ENCODE results near the gene MTSS2.
A peak's percentile ranks its signal among the peaks of the same experiment; 100 is the strongest.
"Not testable (repeated sequence)": the region's sequence is repeated elsewhere in the genome, so short reads cannot be mapped to it uniquely, and the experiment has no call there.

Gene MTSS2

DNA sequence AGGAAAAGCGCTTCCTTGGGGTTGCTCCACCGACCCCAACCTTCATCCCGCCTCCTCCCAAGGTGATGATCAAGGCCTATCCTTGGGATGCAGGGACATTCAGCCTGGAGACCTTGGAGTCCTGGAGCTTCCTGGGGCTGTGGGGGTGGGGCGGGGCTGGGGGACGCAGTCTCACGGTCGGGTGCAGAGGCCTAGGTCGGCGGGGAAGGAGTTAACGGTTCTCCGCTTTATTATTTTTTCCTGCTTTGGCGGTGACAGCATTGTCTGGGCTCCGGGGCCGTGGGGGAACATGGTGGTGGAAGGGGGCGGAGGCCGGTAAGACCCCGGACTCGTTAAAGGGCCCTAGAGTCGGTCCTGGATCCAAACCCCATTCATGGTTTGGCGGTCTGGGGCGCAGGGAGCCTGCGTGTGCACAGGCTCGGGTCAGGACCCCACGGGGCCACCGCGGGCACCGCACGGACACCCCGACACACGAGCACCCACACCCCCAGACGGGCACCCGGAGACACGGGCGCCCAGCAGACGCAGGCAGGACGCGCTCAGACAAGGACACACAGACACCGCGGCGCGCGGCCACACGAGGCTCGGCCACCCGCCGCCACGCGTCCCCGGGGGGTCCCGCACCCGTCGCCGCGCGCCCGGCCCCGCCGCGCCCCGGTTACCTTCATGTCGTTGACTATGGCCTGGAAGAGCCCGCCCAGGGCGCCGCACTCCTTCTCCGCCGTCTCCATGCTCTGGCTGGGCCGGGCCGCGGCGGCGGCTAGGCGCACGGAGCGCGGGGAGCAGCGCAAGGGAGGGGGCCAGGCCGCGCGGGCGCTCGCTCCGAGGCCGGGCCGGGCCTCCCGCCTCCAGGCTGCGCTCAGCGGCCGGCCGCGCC lies 554 bp downstream of the MTSS2 start:
- DNase-seq = no peak

DNA sequence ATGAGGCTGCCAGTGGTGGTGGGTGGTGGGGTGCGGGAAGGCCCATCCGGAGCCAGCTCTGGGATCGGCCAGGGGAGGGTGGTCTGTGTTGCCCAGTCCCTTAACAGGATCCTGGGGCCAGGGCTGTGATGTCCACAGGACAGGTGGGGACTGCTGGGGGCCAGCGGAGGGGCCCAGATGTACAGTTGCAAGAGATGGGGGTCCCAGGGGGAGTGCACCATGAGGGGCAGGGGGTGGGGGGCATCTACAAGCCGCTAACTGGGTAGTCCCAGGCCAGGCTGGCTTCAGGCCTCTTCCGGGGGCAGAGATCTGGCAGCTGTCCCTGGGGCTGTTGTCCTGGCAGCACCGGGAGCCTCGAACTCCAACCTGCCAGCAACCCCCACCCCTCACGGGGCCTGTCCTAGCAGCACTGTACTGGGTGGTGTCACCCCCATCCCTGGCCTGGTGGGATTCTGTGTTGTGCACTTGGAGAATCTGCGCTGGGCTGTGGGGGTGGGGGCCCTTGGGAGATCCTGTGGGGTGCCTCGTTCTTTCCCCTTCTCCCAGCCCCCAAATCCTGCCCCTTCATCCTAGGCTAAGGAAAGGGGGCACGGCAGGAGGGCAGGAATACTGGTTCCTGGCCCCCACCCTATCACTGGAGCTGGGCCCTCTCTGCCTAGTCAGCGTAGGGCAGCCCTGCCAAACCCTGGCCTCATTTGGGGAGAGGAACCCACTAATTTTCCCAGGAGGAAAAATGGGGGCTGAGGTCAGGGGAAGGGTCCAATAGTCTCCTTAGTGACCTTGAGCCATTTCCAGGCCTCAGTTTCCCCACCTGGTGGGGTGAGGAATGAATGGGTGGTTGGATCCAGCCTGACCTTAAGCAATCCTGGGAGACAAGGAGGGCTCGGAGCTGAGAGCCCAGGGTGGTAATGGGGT lies 1.4 kb downstream of the MTSS2 start:
- DNase-seq = no peak

DNA sequence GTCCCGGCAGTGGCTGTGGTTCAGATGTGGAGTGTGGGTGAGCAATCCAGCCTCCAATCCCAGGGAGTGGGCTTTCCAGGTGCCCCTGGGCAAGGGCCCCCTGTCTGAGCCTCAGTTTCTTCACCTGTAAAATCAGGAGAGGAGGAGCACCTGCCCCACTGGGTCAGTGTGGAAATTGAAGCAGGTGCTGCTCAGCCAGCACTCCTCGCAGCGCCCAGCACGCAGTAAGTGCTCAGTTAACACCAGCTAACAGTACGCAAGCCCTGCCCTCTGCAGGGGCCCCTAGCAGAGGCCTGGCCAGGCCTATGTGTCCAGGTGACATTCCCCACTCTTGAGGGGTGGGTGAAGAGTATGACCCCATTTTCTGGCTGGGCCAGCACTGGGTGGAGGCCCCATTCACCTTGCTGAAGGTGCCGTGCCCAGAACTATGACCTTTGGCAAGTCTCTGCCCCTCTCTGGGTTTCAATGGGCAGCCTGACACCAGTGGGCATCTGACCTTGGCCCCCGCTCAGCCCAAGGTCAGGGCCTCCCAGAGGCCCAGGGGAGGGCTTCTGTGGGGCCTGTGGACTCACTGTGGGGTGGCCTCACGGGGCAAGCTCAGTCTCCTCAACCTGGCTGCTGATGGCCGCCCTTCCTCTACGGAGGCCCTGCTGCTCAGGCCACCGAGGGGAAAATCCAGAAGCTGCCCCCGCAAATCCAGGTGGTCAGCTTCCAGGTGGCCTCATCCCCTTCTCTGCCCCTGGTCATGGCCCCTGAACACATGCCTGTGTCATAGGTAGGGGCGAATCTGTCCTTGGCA lies 2.5 kb downstream of the MTSS2 start:
- DNase-seq = no peak

DNA sequence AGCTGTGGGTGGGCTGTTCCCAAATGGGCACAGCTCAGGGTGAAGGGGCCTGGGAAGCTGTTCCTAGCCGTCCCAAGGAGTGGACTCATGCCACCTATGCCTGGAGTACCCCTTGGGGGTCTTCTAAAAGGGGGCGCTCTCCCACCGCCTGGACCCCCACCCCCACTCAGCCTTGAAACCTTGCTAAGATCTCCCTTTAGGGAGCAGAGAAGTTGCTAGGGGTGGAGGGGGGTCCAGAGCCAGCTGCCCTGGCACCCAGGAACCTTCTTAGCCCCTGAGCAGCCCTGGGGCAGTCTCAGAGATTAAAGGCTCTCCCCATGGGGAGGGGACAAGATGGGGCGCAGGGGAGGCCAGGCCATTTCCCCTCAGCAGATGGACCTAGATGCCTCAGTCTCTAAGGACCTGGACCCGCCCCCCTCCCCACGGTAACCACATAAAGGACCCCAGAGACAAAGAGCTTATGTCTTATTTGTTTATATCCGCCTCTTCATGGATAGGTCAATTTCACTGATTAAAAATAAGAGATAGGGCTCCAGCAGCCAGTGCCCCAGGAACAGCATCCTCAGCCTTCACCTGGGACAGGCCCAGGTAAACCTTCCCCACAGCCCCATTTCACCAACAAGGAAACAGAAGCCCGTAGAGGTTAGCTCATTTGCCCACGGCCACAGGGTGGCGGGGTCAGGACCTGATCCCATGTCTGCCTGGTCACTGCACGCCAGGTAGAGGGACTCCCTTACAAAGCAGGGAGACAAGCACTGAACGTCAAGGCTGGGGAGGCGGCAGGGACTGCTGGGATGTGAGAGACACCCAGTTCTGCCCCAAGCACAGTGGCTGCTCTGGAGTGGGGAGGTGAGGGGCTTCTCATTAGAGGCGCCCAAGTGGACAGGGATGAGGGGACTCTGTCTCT lies 3.4 kb downstream of the MTSS2 start:
- DNase-seq = no peak

DNA sequence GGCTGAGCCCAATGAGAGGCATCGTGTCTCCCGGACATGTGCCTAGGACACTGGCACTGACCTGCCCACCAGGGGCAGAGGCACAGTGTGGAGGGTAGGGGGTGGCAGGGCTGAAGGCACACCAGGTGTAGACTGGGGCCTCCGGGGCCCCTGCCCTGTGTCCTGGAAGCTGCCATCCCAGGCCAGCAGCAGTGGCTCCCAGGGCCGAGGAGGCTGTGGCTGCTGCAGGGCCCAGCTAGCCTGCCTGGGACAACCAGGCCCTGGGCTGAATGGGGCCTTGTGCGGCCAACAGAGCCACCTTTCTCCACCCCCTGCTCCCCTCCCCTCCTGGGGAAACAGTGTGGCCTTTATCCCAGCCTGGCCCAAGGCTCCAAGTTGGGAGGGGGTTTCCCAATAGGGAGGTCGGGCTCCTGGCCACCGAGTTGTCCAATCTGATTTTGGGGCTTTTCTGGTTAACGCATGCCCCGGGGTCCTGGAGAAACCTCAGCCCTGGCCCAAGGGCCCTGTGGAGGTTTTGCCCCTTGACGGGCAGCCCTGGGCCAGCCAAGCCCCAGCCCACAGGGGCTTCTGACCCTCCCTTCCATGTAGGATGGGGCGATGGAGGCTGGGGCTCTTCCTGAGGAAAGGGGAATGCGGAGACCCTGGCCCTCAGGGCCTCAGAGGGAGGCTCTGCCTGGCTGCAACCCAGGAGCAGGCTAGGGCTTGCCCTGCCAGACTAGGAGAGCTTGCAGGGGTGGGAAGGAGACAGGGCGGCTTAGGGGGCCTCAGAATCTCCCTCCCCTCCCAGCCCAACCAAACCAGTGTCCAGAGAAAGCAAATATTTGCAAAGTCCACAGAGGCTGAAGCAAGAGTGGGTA lies 4.2 kb downstream of the MTSS2 start:
- peak; percentile 84 for DNase-seq

DNA sequence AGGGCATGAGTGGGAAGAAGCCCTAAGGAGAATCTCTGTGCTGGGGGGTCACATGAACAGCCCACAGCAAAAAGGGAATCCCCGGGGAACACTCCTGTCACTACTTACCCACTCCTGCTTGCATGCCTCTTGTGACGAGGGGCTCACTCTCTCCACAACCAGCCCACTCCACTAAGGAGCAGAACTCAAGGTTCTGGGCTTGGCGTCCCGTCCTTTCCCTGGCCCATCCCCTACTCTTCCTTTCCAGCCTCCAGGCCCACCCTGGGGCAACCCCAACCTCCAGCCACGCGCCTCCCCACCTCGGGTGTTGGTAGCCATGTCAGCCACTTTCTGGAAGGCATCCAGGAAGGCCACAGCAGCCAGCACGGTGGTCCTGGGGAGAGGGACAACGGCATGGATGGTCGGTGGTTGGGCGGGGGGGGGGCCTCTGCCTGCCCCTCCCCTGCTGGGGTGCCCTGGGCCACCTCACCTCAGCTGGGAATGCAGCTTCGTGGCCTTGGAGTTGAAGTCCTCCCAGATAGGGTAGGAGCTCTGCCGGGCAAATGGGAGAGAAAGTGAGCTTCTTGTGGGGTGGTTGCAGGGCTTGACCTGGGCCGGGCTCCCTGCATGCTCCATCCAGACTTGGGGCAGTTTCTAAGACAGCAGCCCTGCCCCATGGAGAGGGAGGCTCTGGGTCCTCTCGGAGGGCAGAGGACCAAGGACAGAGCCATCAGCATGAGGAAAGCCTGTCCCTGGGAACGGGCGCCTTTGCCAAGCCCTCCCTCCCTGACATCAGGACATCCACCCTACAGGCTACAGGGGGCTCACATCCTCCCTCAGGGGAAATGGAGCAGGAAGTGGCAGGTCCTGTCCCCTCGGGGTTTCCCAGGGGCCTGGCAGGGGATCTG lies 5.1 kb downstream of the MTSS2 start:
- DNase-seq = no peak

DNA sequence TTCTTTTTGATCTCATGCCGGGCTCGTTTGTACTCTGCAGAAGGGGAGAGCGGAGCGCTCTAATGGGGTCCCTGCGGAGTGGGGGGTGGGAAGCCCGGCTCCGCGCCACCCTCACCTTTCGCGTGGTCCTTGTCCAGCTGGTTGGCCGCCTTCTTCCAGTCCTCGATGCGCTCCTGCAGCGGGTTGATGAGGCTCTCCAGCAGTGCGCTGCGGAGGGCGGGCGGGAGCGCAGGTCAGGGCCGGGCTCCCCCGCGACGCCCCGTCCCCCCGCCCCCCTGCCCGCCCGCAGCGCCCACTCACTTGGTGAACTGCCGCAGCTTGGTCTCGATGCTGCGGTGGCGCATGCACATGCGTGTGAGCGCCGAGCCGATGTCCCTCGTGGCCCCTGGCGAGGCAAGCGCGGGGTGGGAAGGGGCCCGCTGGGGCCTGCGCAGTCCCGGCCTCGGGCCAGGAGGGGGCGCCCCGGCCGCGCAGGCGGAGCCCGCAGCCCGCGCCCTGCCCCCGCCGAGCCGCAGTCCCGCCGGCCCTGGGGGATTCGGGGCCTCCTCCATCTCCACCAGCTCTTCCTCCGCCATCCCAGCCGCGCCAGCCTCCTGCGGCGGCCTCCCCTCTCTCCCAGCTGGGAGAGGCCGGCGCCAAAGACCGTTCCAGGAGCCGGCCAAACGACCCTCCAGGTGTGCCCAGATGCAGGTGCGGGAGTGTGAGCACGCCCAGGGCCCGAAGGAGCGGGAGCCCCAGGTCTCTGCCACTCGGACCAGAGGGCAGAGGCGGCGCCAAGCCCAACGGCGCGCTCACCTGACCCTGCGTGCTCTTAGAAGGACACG lies 6.0 kb downstream of the MTSS2 start:
- no peak for DNase-seq

DNA sequence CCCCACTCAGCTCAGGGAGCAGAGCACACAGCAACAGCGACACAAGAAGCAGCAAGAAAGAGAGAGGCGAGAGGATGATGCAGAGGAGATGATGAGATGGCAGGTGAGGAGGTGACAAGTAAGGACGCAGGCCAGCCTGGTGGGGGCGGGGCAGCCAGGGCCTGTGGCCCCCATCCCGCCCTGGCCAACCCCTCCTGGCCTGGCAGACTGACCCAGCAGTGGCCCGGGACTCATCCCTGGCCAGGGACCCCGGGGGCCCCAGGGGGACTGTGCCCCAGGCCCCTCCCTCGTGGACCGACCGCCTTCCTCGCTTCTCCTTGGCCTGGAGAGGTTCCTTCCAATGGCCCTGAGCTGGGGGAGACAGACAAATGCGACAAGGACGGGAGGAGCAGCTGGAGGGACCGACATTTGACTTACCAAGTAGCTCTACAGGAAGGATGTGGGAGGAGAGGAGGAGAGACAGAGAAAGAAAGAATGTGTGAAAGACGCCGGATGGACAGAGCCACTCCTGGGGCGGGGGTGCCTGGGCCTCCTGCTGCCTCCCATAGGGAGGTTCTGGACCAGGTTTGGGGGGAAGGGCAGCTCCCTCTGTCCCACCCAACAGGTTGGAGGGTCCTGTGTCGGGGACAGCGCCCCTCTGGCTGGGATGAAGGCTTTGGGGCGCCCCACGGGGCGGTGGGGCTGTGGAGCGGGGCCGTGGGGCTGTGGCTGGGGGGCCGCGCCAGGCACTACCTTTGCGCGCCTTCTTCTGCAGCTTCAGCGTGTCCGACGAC lies 6.8 kb downstream of the MTSS2 start:
- DNase-seq = no peak

DNA sequence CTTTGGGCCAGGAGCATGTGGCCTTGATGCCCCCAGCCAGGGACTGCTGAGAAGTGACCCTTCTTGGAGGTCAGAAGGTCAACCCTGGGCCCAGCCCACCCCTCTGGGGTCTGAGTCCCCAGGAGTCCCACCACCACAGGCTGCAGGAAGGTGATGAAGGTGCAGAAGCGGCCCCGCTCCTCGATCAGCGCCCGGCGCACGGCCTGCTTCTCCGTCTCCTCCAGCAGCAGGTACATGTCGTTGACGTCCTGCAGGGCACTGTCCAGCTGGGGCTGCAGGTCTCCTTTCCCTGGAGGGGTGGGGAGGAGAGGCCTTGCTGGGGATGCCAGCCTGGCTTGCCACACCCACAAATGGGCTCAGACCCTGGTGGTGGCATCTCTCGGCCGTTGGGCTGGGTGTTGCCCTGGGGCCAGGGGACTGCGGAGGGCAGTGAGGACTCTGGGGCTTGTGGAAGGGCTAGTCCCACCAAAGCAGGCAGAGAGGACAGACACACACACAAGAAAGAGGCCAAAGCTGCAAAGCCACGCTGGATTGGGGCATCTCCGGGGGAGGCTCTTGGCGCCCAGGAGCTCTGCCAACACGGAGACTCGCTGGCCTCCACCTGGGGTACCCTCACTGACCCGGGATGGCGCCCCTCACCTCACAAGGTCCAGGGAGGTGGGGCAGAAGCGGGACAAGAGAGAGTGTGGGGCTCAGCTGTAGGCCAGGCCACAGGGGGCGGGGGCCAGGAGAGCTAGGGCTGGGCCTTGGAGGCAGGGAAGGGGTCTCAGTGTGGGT lies 7.5 kb downstream of the MTSS2 start:
- DNase-seq = no peak

DNA sequence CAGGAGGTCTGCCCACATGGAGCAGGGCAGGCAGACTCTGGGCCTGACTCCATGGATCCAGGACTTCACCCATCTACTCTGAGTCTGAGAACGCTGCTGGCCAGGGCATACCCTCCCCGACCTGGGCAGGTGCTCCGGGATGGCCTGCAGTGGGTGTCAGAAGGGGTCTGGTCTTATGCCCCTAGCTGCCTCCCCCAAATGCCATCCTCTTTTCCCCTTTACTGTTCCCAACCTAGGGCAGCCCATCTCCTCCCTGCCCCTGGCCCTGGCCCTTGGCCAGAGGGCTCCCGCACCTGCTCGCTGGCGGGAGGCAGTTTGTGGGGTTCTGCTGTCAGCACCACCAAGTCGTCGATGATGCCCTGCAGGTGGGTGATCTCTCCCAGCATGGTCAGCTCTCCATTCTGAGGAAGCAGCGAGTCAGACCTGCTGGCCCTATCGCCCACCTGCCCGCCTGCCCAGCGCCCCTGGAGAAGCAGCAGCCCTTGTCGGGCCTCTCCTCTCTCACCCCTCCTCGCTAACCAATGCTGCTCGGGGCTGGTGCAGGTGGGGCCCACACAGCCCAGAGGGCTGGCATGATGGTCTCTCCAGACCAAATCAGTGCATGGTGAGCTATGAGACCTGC lies 8.2 kb downstream of the MTSS2 start:
- DNase-seq = no peak

DNA sequence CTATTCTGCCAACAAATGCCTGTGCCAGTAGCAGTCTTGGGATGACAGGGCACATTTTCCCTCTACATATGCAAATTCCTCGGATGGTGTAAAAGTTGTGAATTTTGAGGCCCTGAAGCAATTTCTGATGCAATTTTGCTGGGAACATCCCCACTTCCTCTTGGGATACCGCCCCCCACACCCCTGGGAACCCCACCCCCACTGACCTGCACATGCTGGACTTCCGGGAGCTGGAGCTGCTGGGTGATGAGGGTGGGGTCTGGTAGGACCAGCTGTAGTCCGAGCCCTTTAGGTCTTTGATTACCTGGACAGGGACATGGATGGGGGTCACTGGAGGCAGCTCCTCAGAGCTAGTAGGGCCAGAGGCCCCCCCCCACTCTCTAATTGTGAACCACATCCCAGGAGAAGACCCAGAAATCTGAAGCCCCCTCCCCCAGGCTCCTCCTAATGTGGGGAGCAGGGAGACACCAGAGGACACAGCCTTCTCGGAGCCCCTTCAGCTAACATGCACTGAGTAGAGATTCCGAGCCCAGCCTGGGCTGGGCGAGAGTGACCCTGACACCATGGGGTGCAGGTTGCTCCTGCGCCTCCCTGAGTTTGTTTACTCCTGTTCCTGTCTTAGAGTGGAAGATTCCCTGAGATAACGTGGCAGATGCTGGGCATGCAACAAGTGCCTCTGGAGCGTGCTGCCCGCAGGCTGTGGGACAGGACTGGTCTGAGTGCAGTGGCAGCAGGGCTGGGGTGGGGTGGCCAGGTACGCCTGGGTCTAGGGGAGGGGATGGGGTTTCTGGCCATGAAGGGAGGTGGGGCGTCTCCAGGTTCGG lies 9.0 kb downstream of the MTSS2 start:
- DNase-seq = no peak

DNA sequence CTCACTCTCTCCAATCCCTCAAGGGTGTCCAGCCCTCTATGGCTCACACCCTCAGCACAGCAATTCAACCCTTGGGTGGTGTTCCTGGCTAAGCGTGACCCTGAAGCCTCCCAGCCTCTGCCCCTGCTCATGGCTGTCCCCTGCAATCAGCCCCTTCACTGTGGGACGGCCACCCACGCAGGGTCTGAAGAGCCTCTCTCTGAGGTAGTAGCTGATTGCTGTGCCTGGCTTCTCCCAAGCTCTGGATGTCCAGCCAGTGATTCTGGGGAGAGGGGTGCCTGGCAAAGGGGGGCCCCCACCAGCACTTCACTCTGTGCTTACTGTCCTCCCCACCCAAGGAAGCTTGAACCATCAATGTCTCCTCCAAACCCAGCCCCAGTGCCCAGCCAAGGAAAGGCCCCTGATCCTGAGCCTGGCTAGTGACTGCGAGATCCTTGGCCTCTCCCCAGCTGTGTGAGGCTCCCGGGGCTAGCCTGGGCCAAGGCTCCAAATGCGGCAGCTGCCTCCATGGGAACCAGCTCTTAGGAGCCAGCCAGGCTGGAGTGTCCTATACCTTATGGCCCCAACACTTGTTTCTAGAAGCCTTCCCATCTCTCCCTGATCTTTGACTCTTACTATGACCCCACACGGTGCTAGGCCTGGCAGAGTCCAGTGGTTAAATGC lies 9.9 kb downstream of the MTSS2 start:
- no peak for DNase-seq

DNA sequence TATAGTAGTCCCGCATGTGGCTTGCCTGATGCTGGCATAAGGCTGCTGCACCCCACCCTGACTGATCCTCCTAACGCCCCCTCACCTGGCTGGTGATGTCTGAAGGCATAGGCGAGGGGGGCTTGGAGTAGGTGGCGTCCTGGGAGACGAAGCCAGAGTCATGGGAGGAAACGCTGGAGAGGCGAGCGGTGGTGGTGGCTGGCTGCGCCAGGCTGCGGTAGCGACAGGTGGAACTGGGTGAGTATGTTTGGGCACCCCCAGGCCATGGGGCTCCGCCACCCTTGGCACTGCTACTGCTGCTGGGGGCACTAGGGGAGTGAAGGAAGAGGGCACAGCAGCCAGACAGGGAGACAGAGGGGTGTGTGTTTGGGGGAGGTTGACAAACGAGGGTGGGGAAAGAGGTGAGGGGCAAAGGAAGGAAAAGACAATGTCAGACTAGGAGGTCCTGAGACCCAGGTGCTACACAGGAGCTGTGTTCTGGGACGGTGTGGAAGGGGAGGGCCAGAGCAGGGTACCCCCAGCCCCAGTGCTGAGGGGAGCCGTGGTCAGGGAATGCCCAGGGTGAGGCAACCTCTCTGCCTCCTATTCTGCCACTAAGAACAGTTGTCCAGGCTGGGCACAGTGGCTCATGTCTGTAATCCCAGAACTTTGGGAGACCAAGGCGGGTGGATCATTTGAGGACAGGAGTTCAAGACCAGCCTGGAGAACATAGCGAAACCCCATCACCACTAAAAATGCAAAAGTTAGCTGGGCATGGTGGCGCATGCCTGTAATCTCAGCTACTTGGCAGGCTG lies 11.4 kb downstream of the MTSS2 start:
- DNase-seq = no peak

DNA sequence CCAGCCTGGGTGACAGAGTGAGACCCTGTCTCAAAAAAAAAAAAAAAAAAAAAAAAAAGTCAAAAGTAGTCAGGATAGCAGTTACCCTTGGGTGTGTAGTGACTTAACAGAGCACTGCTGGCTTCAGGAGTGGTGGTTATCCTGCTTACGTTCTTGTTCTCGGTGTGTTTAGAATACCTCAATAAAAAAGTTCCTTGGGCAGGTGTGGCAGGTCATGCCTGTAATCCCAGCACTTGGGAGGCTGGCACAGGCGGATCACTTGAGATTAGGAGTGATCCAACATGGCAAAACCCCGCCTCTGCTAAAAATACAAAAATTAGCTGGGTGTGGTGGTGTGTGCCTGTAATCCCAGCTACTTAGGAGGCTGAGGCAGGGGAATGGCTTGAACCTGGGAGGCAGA lies 14.9 kb downstream of the MTSS2 start:
- not testable (repeated sequence) for DNase-seq

DNA sequence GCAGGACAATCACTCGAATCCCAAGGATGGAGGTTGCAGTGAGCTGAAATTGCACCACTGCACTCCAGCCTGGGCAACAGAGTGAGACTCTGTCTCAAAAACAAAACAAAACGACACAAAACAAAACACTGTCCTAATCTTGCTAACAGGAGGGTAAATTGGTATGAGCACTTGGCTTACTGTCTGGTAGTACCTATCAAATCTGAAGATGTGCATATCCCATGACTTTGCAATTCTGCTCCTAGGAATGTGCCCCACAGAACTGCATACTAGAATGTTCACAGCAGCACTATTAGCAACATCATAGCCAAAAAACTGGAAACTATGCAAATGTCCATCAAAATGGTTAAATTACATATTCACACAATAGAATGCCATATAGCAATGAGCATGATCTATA lies 15.7 kb downstream of the MTSS2 start:
- DNase-seq = no peak
